Thyroid gland (tissue), 4 donors: ENCODE measurements around the gene TCP11L2.
"Not testable (repeated sequence)": the region's sequence is repeated elsewhere in the genome, so short reads cannot be mapped to it uniquely, and the experiment has no call there.

Source experiments
- CTCF ChIP-seq, 6 experiments: fragments of 200-600 bp in 3 of 6; fragments of 450-650 bp in 3 of 6; sonication (generic) in 3 of 6; IDR thresholded peaks; one replicate each; pipeline ENCODE4 v1.5.1; 2016 to 2019; ENCODE audit warnings: antibody characterized with exemption in 6 of 6, mild to moderate bottlenecking in 2 of 6, inconsistent platforms in 1 of 6, moderate library complexity in 1 of 6
- POLR2A ChIP-seq, 2 donors: fragments of 450-650 bp; IDR thresholded peaks; one replicate each; pipeline ENCODE4 v1.6.1; 2017; ENCODE audit warnings: antibody characterized with exemption in 2 of 2, mild to moderate bottlenecking in 2 of 2, moderate library complexity in 1 of 2

GRCh38 chr12:106313413-106313812, 10.9 kb downstream of the TCP11L2 start:
- TF ChIP-seq CTCF, POLR2A (IDR thresholded peaks at IDR 0.05): not testable (repeated sequence)
